ENCODE results near the gene ZBTB7C. TPM values are rescaled to one million over a fixed set of nuclear protein-coding genes. Genes with fewer than 3 reads are reported as not detected.

ZBTB7C gene
- total and polyA plus RNA-seq, 2 of the 4 experiments (the other 2 are of a cell fraction), result not detected

- in situ Hi-C loops (cut with MboI; ENCODE audit: low sequenced_read_pairs), result loop anchor here (5.0 kb wide), 1 partner anchor 416 kb away; no protein-coding TSS in a partner anchor
- H3K18ac ChIP-seq (ENCODE audit: low read depth, low read length), result no peak overlapping the region
- POLR2A ChIA-PET (ENCODE audit: unreplicated experiment), result interaction anchor here (0.6 kb wide), 1 partner anchor 212 kb away, joined by 3 read pairs; no protein-coding TSS in a partner anchor
- ATAC-seq (ENCODE audit: low read depth) (peak; percentile 83), DNase-seq (peak; percentile 34)
- H3K27ac ChIP-seq (ENCODE audit: insufficient read depth, low read length), result no peak overlapping the region
- H3K4ac ChIP-seq (ENCODE audit: low read depth, low read length), result no peak overlapping the region
- no peak overlapping the region for H2AFZ ChIP-seq (replicated peaks; ENCODE audit: low read length, poor library complexity)
- H4K5ac ChIP-seq (ENCODE audit: low read depth, low read length), result no peak overlapping the region
- no peak overlapping the region for H4K8ac ChIP-seq (ENCODE audit: low read depth in 2 of 2, low read length in 2 of 2)
- H2AK5ac ChIP-seq (ENCODE audit: low read depth, low read length), result no peak overlapping the region
- H3K36me3 ChIP-seq (ENCODE audit: control insufficient read depth, insufficient read depth, low read length), result no peaks in the 10 kb centered on the region
- peaks cover 8% of the 10 kb centered on the region for H3K27me3 ChIP-seq (ENCODE audit: control insufficient read depth, insufficient read depth, low read length)
- no peak overlapping the region for H2BK5ac ChIP-seq (ENCODE audit: low read depth, low read length, poor library complexity, severe bottlenecking)
- H3K9me1 ChIP-seq (ENCODE audit: insufficient read depth, low read length), result no peaks in the 10 kb centered on the region
- no peak overlapping the region for H3K23ac ChIP-seq (ENCODE audit: low read depth, low read length)
- no peak overlapping the region for H3K14ac ChIP-seq (replicated peaks; ENCODE audit: low read depth, low read length)
- no peaks in the 10 kb centered on the region for H3K4me1 ChIP-seq (ENCODE audit: control insufficient read depth, insufficient read depth, low read length)
- no CpG with 5 or more reads among the region's 4 CpGs for WGBS, 2 experiments (ENCODE audit: extremely low coverage in 2 of 2, insufficient read length in 1 of 2)
- no peak overlapping the region for H3K56ac ChIP-seq (ENCODE audit: extremely low read depth, insufficient read depth, low read length)
- no TSS peak for BruUV-seq (replicated peaks)
- intact Hi-C loops (cut with micrococcal nuclease), result loop anchor here (1.0 kb wide), 1 partner anchor 415 kb away; no protein-coding TSS in a partner anchor
- no peak overlapping the region for H2BK20ac ChIP-seq (ENCODE audit: low read depth, low read length)
- no peak overlapping the region for H3K4me2 ChIP-seq (ENCODE audit: low read depth, low read length)
- H2AK9ac ChIP-seq (replicated peaks; ENCODE audit: low read depth, low read length, poor library complexity), result no peak overlapping the region
- H2BK120ac ChIP-seq (ENCODE audit: low read depth, low read length), result no peak overlapping the region
- no peaks in the 10 kb centered on the region for H3K79me1 ChIP-seq (ENCODE audit: low read depth in 1 of 2, low read length in 2 of 2)
- no peak overlapping the region for H2BK15ac ChIP-seq (ENCODE audit: low read depth, low read length)
- H4K91ac ChIP-seq (ENCODE audit: insufficient read depth, low read depth, low read length), result no peak overlapping the region
- CTCF ChIA-PET, result interaction anchor here (1.2 to 1.4 kb wide), 3 partner anchors 20 to 415 kb away, joined by 3 to 4 read pairs (median 3); no protein-coding TSS in a partner anchor
- H3K4me3 ChIP-seq (ENCODE audit: insufficient read depth, low read depth, low read length), result no peak overlapping the region
- TF ChIP-seq RAD21 (IDR thresholded peaks at IDR 0.05; ENCODE audit: low read length), result peak; percentile 56
- no peak for TF ChIP-seq NFE2L2 (IDR thresholded peaks at IDR 0.05; ENCODE audit: low read depth, low read length)
- no peak for TF ChIP-seq MAFK (IDR thresholded peaks at IDR 0.05; ENCODE audit: low read depth, low read length)
- TF ChIP-seq CTCF (conservative IDR thresholded peaks at IDR 0.05; ENCODE audit: low read depth, low read length), result peak; percentile 61
- TF ChIP-seq RFX5 (IDR thresholded peaks at IDR 0.05; ENCODE audit: low read depth, low read length), result no peak
- no peak for TF ChIP-seq RCOR1 (IDR thresholded peaks at IDR 0.05; ENCODE audit: insufficient replicate concordance, low read length)
- TF ChIP-seq SMC3 (IDR thresholded peaks at IDR 0.05; ENCODE audit: low read depth, low read length), result peak; percentile 45
- no peak for TF ChIP-seq CEBPB (IDR thresholded peaks at IDR 0.05; ENCODE audit: low read depth, low read length)
- TF ChIP-seq ELK1 (IDR thresholded peaks at IDR 0.05; ENCODE audit: borderline replicate concordance, low read depth, low read length), result no peak
- no peak for TF ChIP-seq CHD1 (IDR thresholded peaks at IDR 0.05; ENCODE audit: low read depth, low read length)
- TF ChIP-seq MAZ (IDR thresholded peaks at IDR 0.05; ENCODE audit: borderline replicate concordance, low read depth, low read length), result no peak
- no peak for TF ChIP-seq USF2 (IDR thresholded peaks at IDR 0.05; ENCODE audit: low read depth, low read length)
- TF ChIP-seq POLR2A (IDR thresholded peaks at IDR 0.05; ENCODE audit: low read depth, low read length), result no peak
- TF ChIP-seq FOS (IDR thresholded peaks at IDR 0.05; ENCODE audit: low read depth, low read length), result no peak
- H3K9me3 ChIP-seq (ENCODE audit: control insufficient read depth, insufficient read depth, low read length), result no peaks in the 10 kb centered on the region
- H4K20me1 ChIP-seq (ENCODE audit: insufficient read depth, low read length), result no peaks in the 10 kb centered on the region
- H3K9ac ChIP-seq (ENCODE audit: low read depth, low read length), result no peak overlapping the region
- dilution Hi-C loops (cut with HindIII; ENCODE audit: low sequenced_read_pairs, unreplicated experiment), result no loop called here
Measured at GRCh38 chr18:48030616-48031480, 378.3 kb downstream of the ZBTB7C start.
